ENCODE results near the gene PAN3.

The PAN3 gene

DNA sequence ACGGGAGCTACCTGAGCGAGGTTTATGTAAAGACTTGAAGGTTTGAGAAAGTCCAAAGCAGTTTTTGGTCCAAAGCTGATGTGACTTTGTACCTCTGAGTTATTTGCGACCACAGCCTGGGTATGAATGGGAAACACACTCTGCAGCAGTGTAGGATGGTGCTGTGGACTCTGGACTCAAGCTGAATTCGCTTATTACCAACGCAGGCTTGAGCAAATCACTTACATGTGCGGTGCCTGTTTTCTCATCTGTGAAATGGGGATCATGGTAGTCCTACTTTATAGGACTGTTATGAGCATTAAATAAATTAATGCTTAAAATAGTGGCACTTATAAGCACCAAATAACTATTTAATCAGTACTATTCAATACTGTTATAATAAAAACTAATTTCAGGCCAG lies 176.5 kb downstream of the PAN3 start:
- DNase-seq = no peak

DNA sequence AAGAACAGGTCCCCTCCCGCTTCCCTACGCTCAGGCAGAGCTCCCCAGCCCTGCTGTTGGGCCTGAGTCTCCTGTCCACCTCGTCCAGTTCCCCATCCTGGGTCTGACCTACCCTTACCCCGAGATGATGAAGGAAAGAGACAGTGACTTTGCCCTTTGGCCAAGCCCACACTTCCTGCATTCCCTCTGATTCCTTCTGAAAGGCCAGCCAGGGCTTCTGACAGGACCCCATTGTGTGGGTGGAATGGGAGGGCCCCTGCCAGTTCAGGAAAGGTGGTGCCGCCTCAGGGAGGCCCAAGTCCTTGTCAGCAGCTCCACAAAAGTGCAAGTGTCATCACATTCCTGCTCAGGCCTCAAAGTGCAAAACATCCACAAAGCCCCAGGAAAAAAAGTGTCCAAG lies 177.8 kb downstream of the PAN3 start:
- no peak for DNase-seq

- no peak for DNase-seq
Observed at GRCh38 chr13:28316836-28317235, 178.5 kb downstream of the PAN3 start.

- no peak for DNase-seq
Observed at GRCh38 chr13:28318496-28318895, 180.2 kb downstream of the PAN3 start.

GRCh38 chr13:28319528-28319927 lies 181.2 kb downstream of the PAN3 start:
- no peak for DNase-seq

DNA sequence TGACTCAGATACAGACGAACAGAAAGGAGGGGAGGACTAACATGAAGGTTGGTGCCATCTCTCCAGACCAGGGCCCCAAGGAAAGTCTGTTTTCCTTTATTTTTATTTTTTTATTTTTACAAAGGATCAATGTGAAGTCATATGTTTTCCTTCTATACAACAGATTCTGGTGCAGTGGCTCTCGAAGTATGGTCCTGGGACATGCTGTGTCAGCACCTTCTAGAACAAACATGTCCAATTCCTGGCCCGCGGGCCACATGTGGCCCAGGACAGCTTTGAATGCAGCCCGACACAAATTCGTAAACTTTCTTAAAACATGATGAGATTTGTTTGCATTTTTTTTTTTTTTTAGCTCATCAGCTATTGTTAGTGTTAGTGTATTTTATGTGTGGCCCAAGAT lies 181.9 kb downstream of the PAN3 start:
- no peak for DNase-seq

- no peak for DNase-seq
Observed at GRCh38 chr13:28320884-28321574, 182.7 kb downstream of the PAN3 start.

DNA sequence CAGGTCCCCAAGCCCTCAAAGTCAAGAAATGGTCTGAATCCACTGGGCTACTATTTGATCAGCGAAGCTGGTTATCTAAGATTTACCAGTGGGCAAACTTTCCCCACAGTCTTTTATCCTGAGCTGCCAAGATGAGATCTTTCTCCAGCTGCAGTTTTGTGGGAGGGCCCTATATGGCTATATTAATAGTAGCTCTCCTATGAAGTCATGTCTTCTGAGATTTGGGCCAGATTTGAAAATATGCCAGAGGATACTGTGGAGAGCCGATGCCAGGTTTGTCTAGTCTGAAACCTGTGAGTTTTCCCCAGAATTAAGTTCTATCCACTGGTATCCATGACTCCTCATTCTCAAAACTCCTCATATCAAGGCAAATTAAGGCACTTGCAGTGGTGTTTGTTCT lies 183.4 kb downstream of the PAN3 start:
- no peak for DNase-seq

GRCh38 chr13:28322256-28322905 lies 184.0 kb downstream of the PAN3 start:
- DNase-seq = no peak

GRCh38 chr13:28324181-28324789 lies 185.9 kb downstream of the PAN3 start:
- DNase-seq = no peak

DNA sequence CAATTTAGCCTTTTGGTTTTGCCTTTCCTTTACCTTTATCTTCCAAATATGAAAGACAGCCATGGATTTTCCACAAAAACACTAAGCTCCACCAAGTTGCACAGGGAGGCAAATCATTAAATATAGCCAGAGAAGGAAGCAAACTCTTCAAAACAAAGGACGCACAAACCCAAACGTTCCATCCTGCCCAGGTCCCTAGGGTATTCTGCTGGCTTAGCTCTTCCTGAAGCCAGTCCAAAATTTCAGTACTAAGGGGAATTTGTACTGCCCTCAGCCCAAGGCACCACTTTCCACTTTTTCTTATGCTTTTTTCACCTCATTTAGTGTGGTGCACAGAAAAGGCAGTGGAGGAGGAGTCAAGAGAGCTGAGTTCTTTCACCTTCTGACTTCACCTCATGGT lies 186.7 kb downstream of the PAN3 start:
- DNase-seq = no peak

DNA sequence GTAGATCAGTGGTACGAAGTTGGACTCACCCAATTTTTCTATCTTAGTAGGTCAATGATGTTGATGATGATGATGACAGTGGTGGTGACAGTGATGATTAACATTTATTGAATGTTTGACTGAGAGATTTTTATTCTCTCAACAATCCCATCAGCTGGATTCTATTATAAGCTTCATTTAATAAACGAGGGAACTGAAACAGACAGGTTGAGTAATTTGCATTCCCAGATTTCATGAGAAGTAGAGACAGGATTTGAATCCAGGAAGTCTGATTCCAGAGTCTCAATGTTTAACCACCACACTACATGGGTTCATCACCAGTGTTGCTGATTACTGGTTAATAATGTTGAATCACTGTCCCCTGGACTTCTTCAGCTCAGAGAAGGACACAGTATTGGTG lies 187.7 kb downstream of the PAN3 start:
- no peak for DNase-seq

DNA sequence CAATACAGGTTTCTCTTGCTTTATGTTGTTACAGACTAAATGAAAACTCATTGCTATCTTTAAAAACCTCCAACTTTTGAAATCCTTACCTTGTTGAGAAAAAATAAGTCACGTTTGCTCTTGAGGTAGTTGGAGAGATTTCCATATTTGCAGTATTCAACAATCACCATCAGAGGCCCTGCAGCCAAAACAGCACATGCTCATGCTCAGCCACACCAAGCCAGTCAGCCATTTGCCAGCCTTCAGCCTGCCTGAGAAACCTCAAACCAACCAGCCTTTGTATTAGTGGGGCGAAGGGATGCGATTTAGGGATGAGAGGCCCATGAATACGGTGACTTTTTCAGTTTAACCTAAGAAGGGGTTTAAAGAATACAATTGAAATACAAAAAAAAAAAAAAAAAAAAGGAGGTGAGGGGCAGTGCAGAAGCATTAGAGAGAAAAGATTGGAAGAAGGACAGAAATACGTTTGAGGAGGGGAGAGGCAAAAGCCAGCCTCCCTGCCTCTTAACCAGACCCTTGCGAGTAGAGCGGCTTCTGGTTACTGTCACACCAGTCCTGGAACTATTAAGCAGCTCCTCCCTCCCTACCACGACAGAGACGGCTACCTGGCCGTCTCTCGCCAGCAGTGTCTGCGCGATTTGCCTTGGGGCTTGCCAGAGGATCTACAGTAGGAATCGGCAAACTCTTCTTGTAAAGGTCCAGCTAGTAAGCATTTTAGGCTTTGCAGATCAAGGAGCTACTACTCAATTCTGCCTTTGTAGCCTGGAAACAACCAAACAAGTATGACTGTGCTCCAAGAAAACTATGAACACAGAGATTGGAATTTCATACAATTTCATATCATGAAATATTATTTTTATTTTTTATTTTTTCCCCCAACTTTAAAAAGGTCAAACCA lies 189.3 kb downstream of the PAN3 start:
- no peak for DNase-seq

GRCh38 chr13:28328271-28328607 lies 189.9 kb downstream of the PAN3 start:
- no peak for DNase-seq

DNA sequence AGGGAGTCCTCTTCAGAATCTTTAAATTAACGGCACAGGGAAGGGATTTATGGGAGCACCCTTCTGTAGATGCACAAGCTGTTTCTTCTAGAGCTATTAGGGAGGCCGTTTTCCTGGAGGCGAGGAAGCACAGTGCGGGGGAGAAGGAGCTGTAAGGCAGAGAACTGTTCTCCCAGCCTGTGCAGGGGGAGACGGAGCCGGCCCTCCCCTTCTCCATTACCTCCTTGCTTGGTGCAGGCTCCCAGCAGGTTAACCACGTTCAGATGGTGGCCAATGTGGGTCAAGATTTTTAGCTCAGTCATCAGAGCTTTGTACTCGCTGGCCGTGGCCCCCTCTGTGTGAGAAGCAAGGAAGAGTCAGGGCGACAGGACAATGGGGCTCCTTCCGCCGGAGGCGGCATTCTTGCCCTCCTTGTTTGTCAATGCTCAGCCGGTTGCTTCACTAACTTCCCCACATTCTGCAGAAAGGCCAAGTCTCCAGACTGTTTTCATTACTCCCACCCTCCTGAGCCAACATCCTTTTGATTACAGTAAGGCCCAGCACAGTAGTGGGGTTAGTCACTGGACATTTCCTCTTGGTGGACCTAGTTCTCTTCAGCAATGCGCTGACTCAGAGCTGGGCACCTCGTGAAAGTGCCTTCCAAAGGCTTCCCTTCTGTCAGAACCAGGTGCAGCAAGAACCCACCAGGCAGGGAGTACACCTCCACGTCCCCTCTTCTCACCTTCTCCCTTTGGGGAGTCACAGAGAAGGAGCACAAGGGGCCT lies 191.2 kb downstream of the PAN3 start:
- DNase-seq = no peak

GRCh38 chr13:28333204-28333881 lies 195.0 kb downstream of the PAN3 start:
- no peak for DNase-seq

- no peak for DNase-seq
Observed at GRCh38 chr13:28336193-28336657, 197.9 kb downstream of the PAN3 start.

DNA sequence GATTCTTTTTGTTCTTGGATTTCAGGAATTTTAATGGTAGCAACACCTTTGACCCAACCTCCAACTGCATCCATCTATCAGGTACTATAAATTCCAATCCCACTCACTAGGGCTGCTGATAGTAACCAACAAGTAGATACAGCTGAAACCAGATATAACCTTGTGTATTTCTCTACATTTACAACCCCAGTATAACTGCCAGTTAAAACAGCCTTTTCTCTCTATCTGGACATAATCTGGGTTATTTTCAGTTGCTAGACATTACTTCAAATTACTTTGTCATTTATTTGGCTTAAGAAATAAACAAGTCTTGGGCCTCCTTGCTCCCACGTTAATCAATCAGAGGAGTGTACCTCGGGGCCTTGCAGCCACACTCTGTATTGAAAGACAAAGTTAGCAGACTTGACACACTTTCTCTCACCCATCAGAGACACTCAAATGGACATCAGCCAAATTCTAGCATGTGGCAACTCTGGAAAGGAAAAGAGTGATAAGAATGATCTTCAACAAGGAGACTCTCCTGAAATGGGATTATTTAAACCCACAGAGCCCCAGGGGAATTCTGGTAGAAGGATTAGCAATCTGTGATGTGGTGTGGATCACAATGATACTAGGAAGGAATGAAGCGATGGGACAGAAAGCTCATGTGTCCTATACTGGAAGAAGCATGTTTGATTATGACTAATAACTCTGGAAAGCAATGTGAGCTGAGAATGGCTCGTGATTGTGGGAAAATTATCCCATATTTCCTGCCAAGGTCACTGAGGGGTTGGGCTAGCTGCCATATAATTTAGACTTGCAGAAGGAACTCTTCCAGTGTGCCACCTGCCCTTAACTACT lies 199.0 kb downstream of the PAN3 start:
- DNase-seq = no peak

GRCh38 chr13:28338006-28338574 lies 199.7 kb downstream of the PAN3 start:
- DNase-seq = no peak

- DNase-seq = no peak
Observed at GRCh38 chr13:28338742-28339141, 200.4 kb downstream of the PAN3 start.

DNA sequence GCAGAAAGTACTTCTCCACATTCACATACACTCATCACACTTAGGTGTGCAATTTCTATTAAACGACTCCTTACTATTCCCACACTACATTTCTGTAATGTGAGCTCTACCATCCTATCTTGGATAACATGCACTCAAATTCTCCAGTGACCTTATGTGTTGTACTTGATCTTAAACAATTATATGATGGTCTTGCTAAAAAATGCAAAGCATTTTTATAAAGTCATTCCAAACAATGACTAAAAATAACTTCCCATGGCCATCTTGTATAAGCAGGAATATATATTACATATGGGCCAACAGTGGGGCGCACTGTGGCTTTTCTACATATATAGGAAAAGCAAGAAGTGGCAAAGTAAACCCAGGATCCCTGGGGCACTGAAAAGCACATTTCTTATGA lies 201.1 kb downstream of the PAN3 start:
- no peak for DNase-seq

Data from NCI-H446 treated with DMSO at 0.1 percent for 48 hours (cell line).